Lung (tissue), 12 donors: Measurements from ENCODE around the gene MDP1. TPM values are rescaled to one million over a fixed set of nuclear protein-coding genes. Genes with fewer than 3 reads are reported as not detected.

Experiments
- ATAC-seq: fragments of 200-7000 bp; cut with Tn5 transposase; one replicate; pipeline ENCODE4 v1.9.1; 2020; ENCODE audit warnings: moderate number of reproducible peaks; ENCODE audit not compliant: insufficient read depth, low FRiP score
- DNase-seq, 3 donors: peaks; one replicate each; pipeline ENCODE4 v3.0.0-alpha.2; 2013 to 2017
- H3K27ac ChIP-seq, 2 donors: one replicate each; pipeline ENCODE4 v1.5.1; 2013; ENCODE audit warnings: mild to moderate bottlenecking in 2 of 2, moderate library complexity in 2 of 2, control low read depth in 1 of 2, inconsistent platforms in 1 of 2, low read depth in 1 of 2, low read length in 1 of 2
- H3K27me3 ChIP-seq, 3 donors: one replicate each; pipeline ENCODE4 v1.5.1; 2013; ENCODE audit warnings: low read length in 2 of 3; ENCODE audit not compliant: control insufficient read depth in 3 of 3, insufficient read depth in 3 of 3
- H3K36me3 ChIP-seq, 4 donors: one replicate each; pipeline ENCODE4 v1.5.1; 2013; ENCODE audit warnings: low read length in 4 of 4, mild to moderate bottlenecking in 1 of 4, moderate library complexity in 1 of 4; ENCODE audit not compliant: control insufficient read depth in 4 of 4, insufficient read depth in 4 of 4
- H3K4me1 ChIP-seq, 5 donors: one replicate each; pipeline ENCODE4 v1.5.1; 2013; ENCODE audit warnings: low read length in 5 of 5, mild to moderate bottlenecking in 2 of 5, moderate library complexity in 1 of 5; ENCODE audit not compliant: control insufficient read depth in 5 of 5, insufficient read depth in 5 of 5
- H3K4me3 ChIP-seq: one replicate; pipeline ENCODE4 v1.5.1; 2013; ENCODE audit warnings: mild to moderate bottlenecking, control low read depth, moderate library complexity
- H3K9ac ChIP-seq, 2 donors: one replicate each; pipeline ENCODE4 v1.5.1; 2013; ENCODE audit warnings: low read length in 2 of 2, control low read depth in 1 of 2; ENCODE audit not compliant: insufficient read depth in 1 of 2
- H3K9me3 ChIP-seq, 4 donors: one replicate each; pipeline ENCODE4 v1.5.1; 2013; ENCODE audit warnings: low read length in 3 of 4, mild to moderate bottlenecking in 1 of 4, moderate library complexity in 1 of 4; ENCODE audit not compliant: control insufficient read depth in 4 of 4, insufficient read depth in 3 of 4
- WGBS, 2 donors: extraction: QIAGEN DNeasy Blood & Tissue Kit; methylation state at CpG; one replicate each; pipeline ENCODE4 v1.1.7; 2013; 5-methylcytosine and 5-hydroxymethylcytosine counted together
- polyA plus RNA-seq, 2 donors: library from polyadenylated mRNA; stranded (reverse); fragments of 200-250 nt; gene quantifications; one replicate each; pipeline ENCODE4 v1.2.1, GENCODE V29; 2013
- total RNA-seq, 2 donors: library from RNA; depleted of rRNA in 1 of 2; stranded (reverse); fragments of >200 nt in 1 of 2; gene quantifications; one replicate each; pipeline ENCODE4 v1.2.1, GENCODE V29; 2014 to 2021
- TF ChIP-seq, protein P1 (sequence below): IDR thresholded peaks from 2 replicates; pipeline ENCODE4 v1.5.1; 2012; ENCODE audit warnings: mild to moderate bottlenecking; ENCODE audit errors: control extremely low read depth, extremely low read depth
- donor health status: control.
- donor health status: control.
- donor health status: Bipolar disorder and iron deficiency.
- donor health status: healthy.
- donor health status: DM: yes; HTN: yes; CAD: no.

Gene MDP1
- total and polyA plus RNA-seq, 4 donors, result 17.2 to 31.4 (median 22.8) TPM

DNA sequence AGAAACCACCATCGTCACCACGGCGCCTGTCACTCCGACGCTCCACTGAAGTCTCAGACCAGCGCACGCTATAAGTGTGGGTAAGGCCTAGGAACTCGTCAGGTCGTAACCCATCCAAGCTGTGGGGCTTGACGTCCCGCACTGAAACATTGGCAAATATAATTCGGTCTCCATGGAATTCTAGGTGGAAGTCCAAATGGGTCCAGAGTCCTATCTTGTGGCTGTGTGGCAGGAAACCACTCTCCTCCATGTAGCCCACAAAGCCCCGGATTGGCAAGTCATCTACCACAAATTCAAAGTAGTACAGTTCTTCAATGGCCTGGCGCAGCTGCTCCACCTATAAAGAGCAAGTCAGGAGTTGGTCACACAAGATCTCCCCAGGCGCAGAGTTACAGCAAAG lies 22.9 kb downstream of the MDP1 start:
- DNase-seq (no peak), ATAC-seq (no peak)
- Histone ChIP-seq H3K27me3 (no peaks in the 10 kb centered on the region), H3K9ac (no peak overlapping the region), H3K4me3 (no peak overlapping the region), H3K4me1 (peaks cover 0 to 25% (median 8%) of the 10 kb centered on the region in 5 donors), H3K36me3 (peaks cover 5 to 18% (median 13%) of the 10 kb centered on the region in 4 donors), H3K27ac (no peak overlapping the region), H3K9me3 (no peaks in the 10 kb centered on the region)
- TF ChIP-seq, protein P1, sequence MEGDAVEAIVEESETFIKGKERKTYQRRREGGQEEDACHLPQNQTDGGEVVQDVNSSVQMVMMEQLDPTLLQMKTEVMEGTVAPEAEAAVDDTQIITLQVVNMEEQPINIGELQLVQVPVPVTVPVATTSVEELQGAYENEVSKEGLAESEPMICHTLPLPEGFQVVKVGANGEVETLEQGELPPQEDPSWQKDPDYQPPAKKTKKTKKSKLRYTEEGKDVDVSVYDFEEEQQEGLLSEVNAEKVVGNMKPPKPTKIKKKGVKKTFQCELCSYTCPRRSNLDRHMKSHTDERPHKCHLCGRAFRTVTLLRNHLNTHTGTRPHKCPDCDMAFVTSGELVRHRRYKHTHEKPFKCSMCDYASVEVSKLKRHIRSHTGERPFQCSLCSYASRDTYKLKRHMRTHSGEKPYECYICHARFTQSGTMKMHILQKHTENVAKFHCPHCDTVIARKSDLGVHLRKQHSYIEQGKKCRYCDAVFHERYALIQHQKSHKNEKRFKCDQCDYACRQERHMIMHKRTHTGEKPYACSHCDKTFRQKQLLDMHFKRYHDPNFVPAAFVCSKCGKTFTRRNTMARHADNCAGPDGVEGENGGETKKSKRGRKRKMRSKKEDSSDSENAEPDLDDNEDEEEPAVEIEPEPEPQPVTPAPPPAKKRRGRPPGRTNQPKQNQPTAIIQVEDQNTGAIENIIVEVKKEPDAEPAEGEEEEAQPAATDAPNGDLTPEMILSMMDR, result no peak
- WGBS, 2 donors, result 90 to 95% methylated on average over 15 of the region's 15 CpGs

DNA sequence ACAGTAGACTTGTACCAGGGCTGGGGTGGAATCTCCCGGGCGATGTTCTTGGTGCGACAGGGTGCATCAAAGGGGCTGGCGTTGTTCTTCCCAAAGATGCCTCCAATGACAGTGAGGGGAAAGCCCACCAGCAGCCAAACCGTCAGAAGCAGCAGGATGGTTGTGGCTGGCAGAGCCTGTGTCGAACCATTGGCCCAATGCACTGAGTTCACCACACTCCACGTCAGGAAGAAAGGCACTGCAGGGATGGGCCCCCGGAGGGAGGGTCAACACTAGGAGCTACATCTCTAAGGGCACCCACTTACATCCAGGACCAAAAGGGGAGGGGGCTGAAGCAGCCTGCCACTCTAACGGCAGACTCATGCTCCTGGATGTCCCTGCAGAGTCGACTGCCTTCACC lies 25.4 kb downstream of the MDP1 start:
- Histone ChIP-seq H3K9me3 (no peaks in the 10 kb centered on the region), H3K9ac (no peak overlapping the region), H3K4me1 (peaks cover 0 to 18% (median 9%) of the 10 kb centered on the region in 5 donors), H3K27ac (no peak overlapping the region), H3K4me3 (no peak overlapping the region), H3K27me3 (no peaks in the 10 kb centered on the region), H3K36me3 (peaks cover 10 to 34% (median 23%) of the 10 kb centered on the region in 4 donors)
- no peak for ATAC-seq
- TF ChIP-seq, protein P1, result no peak
- whole genome bisulfite sequencing, 2 donors, result 94 to 97% methylated on average over 10 of the region's 10 CpGs
- no peak for DNase-seq

DNA sequence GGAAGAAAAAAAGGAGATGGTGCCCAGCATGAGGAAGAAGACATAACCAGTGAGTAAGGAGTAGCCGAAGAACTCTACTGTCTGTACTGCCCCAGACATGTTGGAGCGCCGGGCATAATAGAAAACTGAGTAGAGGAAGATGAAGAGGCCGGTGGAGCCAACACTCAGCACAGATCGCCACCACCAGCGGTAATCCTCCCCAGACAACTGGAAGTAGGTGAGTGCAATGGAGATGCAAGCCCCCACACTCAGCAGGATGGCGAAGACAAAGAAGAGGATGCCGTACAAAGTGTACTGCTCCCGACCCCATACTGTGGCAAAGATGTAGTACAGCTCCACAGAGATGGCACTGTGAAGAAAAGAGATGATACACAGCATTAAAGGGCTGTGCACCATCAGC lies 26.4 kb downstream of the MDP1 start:
- WGBS, 2 donors, result 96% methylated on average over 9 of the region's 9 CpGs
- no peaks in the 10 kb centered on the region for H3K27me3 ChIP-seq
- peaks cover 17 to 40% (median 29%) of the 10 kb centered on the region in 4 donors for H3K36me3 ChIP-seq
- no peak for DNase-seq
- no peak overlapping the region for H3K9ac ChIP-seq
- H3K4me1 ChIP-seq, result peaks cover 0 to 12% (median 5%) of the 10 kb centered on the region in 5 donors
- no peak for ATAC-seq
- no peak overlapping the region for H3K4me3 ChIP-seq
- TF ChIP-seq, protein P1, result no peak
- no peak overlapping the region for H3K27ac ChIP-seq
- H3K9me3 ChIP-seq, result no peaks in the 10 kb centered on the region

DNA sequence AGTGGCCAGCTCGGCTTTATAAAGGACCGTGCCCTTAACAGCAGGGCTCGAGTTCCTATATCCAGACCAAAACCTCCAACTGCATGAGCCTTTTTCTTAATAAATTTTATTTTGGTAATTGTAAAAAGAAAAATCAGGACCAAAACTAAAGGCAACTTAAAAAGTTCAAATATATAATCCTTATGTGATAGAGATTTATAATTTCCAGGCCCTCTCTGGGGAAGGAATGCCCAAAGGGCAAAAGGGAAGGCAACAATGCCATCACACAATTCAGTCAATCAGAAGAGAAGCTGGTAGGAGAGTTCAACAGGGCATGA lies 26.8 kb downstream of the MDP1 start:
- TF ChIP-seq, protein P1, result no peak
- Histone ChIP-seq H3K36me3 (peaks cover 17 to 39% (median 31%) of the 10 kb centered on the region in 4 donors), H3K4me3 (no peak overlapping the region), H3K27me3 (no peaks in the 10 kb centered on the region), H3K9ac (no peak overlapping the region), H3K9me3 (no peaks in the 10 kb centered on the region), H3K4me1 (peaks cover 0 to 8% (median 5%) of the 10 kb centered on the region in 5 donors), H3K27ac (no peak overlapping the region)
- DNase-seq (no peak), ATAC-seq (no peak)
- 0 to 1% methylated on average over 3 of the region's 3 CpGs for WGBS, 2 donors
